Dendritic cell treated with granulocyte-macrophage colony-stimulating factor and Interleukin-4, amounts not matched to agents 40 ng/mL and 50 ng/mL, for 4 days (primary cell): ENCODE measurements around the gene KRTAP29-1.
"Not testable (repeated sequence)": the region's sequence is repeated elsewhere in the genome, so short reads cannot be mapped to it uniquely, and the experiment has no call there.

Experiments used
- H3K27ac Mint-ChIP-seq: one replicate; pipeline ENCODE4 v1.8.0; 2022; ENCODE audit warnings: mild to moderate bottlenecking, mixed read lengths
- H3K27me3 Mint-ChIP-seq: one replicate; pipeline ENCODE4 v1.8.0; 2022; ENCODE audit warnings: mild to moderate bottlenecking, mixed read lengths
- H3K36me3 Mint-ChIP-seq: one replicate; pipeline ENCODE4 v1.8.0; 2022; ENCODE audit warnings: low read depth, mixed read lengths
- H3K4me1 Mint-ChIP-seq: one replicate; pipeline ENCODE4 v1.8.0; 2022; ENCODE audit warnings: low read depth, mixed read lengths
- H3K4me3 Mint-ChIP-seq: one replicate; pipeline ENCODE4 v1.8.0; 2022; ENCODE audit warnings: mild to moderate bottlenecking, moderate library complexity, mixed read lengths
- H3K9me3 Mint-ChIP-seq: one replicate; pipeline ENCODE4 v1.8.0; 2022; ENCODE audit warnings: mixed read lengths
- intact Hi-C: fragments of 100-400 bp; cut with micrococcal nuclease; formaldehyde crosslinking; loops from one replicate; pipeline ENCODE4 v1.15.0; 2022

The KRTAP29-1 gene

GRCh38 chr17:41258406-41258805 is 44.2 kb downstream of the KRTAP29-1 start:
- Mint-ChIP-seq H3K27ac (no peak overlapping the region), H3K9me3 (no peaks in the 10 kb centered on the region), H3K27me3 (peaks cover 21% of the 10 kb centered on the region), H3K4me3 (no peak overlapping the region), H3K36me3 (no peaks in the 10 kb centered on the region), H3K4me1 (no peaks in the 10 kb centered on the region)
- intact Hi-C loops, result no loop called here

GRCh38 chr17:41256291-41256685 is 46.4 kb downstream of the KRTAP29-1 start:
- Mint-ChIP-seq H3K27me3 (peaks cover 20% of the 10 kb centered on the region), H3K36me3 (no peaks in the 10 kb centered on the region), H3K4me1 (no peaks in the 10 kb centered on the region), H3K9me3 (no peaks in the 10 kb centered on the region), H3K27ac (no peak overlapping the region), H3K4me3 (no peak overlapping the region)
- intact Hi-C loops, result no loop called here

- intact Hi-C loops, H3K27ac Mint-ChIP-seq, H3K4me1 Mint-ChIP-seq, H3K9me3 Mint-ChIP-seq, H3K36me3 Mint-ChIP-seq, H3K4me3 Mint-ChIP-seq: not testable (repeated sequence)
- peaks cover 18% of the 10 kb centered on the region for H3K27me3 Mint-ChIP-seq
Measured at GRCh38 chr17:41255381-41256290, 47.0 kb downstream of the KRTAP29-1 start, which contains the start of gene KRTAP9-9. TSS of gene KRTAP9-9 (plus strand) at chr17:41255384.

GRCh38 chr17:41254861-41255260 is 47.8 kb downstream of the KRTAP29-1 start:
- Mint-ChIP-seq H3K36me3 (no peaks in the 10 kb centered on the region), H3K4me3 (no peak overlapping the region), H3K27ac (no peak overlapping the region), H3K4me1 (no peaks in the 10 kb centered on the region), H3K9me3 (no peaks in the 10 kb centered on the region), H3K27me3 (peaks cover 24% of the 10 kb centered on the region)
- intact Hi-C loops, result no loop called here
